Skeletal muscle satellite cell (primary cell): ENCODE data around the gene IKZF2.

Experiments used
- H3K27me3 ChIP-seq: 2 replicates; pipeline ENCODE4 v1.7.0; 2013; ENCODE audit warnings: low read length; ENCODE audit not compliant: control insufficient read depth, insufficient read depth
- H3K36me3 ChIP-seq: 2 replicates; pipeline ENCODE4 v1.7.0; 2013; ENCODE audit warnings: mild to moderate bottlenecking, control low read depth, low read length; ENCODE audit not compliant: insufficient read depth
- H3K4me1 ChIP-seq: 2 replicates; pipeline ENCODE4 v1.7.0; 2013; ENCODE audit warnings: low read length; ENCODE audit not compliant: control insufficient read depth, insufficient read depth
- H3K4me2 ChIP-seq: 2 replicates; pipeline ENCODE4 v1.7.0; 2013; ENCODE audit warnings: mild to moderate bottlenecking, low read length
- H3K4me3 ChIP-seq: 2 replicates; pipeline ENCODE4 v1.7.0; 2013; ENCODE audit warnings: low read length
- H3K9ac ChIP-seq: 2 replicates; pipeline ENCODE4 v1.7.0; 2013; ENCODE audit warnings: mild to moderate bottlenecking, low read depth, low read length, moderate library complexity
- H3K9me3 ChIP-seq: replicated peaks from 2 replicates; pipeline ENCODE4 v1.7.0; 2013; ENCODE audit warnings: mild to moderate bottlenecking, control low read depth, low read length

The IKZF2 gene

DNA sequence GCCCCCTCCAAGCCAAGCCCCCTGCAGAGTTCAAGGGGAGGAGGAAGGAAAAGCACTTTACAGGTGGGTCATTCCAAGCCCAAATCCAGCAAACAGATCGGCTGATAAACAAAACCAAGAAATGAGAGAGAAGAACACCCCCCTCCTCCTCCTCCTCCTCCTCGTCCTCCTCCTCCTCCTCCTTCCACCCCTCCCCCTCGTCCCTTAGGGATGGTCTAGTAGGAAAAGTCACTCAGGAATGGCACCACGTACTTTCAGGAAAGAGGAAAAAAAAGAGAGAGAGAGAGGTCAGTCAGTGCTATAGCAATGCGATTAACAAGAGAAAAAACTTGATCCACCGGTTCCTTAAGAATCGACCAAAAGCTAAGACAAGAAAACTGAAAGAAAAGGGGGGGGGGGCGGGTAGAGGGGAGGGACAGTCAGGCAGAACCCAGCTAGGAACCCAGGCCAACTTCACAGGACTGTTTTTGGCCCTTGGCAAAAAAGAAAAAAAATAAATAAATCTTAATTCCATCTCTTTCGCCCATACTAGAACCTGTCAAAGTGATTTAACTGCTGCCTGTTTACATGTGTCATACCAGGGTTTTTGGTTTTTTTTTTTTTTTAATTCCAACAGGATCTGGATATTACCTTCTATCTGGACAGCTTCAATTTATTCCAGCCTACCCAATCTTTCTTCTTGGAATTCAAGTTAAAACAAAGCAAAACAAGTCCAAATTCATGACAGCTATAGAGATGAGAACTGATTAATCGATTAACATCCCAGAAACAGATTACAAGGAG, 906 bp downstream of the IKZF2 start:
- no peaks in the 10 kb centered on the region for H3K27me3 ChIP-seq
- peak overlapping the region; percentile 92 for H3K4me2 ChIP-seq
- peaks cover 3% of the 10 kb centered on the region for H3K36me3 ChIP-seq
- H3K4me3 ChIP-seq, result peak overlapping the region; percentile 92
- H3K9me3 ChIP-seq, result no peaks in the 10 kb centered on the region
- peak overlapping the region; percentile 88 for H3K9ac ChIP-seq
- peaks cover 13% of the 10 kb centered on the region for H3K4me1 ChIP-seq

DNA sequence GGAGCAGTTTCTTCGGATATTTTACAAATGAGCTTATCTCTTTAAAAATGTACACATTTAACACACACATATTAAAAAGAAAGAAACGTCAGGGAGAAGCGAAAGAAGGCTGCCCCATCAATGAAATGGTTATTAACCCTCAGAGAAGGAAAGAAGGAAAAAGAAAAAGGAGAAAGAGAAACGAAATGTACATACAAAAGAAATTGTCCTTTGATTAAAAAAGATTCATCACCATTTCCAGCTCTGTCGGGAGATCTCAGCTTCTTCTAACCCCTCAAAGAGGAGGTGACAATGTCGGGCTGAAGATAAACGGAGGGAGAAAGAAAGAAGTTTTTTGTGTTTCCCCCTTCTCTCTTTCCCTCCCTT, 1.5 kb downstream of the IKZF2 start:
- Histone ChIP-seq H3K9me3 (no peaks in the 10 kb centered on the region), H3K4me3 (peak overlapping the region; percentile 92), H3K27me3 (no peaks in the 10 kb centered on the region), H3K9ac (peak overlapping the region; percentile 88), H3K4me1 (peaks cover 17% of the 10 kb centered on the region), H3K4me2 (peak overlapping the region; percentile 92), H3K36me3 (peaks cover 4% of the 10 kb centered on the region)

DNA sequence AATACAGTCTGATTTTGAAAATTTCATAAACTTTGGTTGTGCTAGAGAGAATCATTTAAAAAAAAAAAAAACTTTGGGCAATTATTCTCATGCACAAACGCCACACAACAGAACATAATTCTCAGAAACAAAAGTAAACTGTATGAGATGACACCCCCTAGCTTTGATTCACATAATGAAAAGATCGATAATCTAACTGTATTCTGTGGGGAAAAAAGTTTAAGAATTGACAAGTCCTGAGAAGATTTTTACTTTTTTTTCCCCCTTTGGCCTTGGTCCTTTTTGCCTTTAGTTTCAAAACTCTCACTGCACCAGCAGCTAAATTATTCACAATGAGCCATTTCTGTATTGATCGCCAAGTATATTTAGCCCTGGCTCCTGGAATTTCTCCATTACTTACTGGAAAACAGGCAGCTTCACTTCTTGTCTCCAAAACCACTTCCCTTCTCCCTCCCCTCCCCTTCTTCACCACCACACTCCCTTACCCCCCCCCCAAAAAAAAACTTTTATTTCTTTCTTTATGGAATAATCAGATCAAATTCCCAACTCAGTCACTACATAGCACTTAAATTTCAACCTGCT, 2.0 kb downstream of the IKZF2 start:
- peaks cover 17% of the 10 kb centered on the region for H3K4me1 ChIP-seq
- H3K9me3 ChIP-seq, result no peaks in the 10 kb centered on the region
- H3K9ac ChIP-seq, result peak overlapping the region; percentile 88
- peak overlapping the region; percentile 92 for H3K4me2 ChIP-seq
- peak overlapping the region; percentile 92 for H3K4me3 ChIP-seq
- peaks cover 4% of the 10 kb centered on the region for H3K36me3 ChIP-seq
- H3K27me3 ChIP-seq, result no peaks in the 10 kb centered on the region

DNA sequence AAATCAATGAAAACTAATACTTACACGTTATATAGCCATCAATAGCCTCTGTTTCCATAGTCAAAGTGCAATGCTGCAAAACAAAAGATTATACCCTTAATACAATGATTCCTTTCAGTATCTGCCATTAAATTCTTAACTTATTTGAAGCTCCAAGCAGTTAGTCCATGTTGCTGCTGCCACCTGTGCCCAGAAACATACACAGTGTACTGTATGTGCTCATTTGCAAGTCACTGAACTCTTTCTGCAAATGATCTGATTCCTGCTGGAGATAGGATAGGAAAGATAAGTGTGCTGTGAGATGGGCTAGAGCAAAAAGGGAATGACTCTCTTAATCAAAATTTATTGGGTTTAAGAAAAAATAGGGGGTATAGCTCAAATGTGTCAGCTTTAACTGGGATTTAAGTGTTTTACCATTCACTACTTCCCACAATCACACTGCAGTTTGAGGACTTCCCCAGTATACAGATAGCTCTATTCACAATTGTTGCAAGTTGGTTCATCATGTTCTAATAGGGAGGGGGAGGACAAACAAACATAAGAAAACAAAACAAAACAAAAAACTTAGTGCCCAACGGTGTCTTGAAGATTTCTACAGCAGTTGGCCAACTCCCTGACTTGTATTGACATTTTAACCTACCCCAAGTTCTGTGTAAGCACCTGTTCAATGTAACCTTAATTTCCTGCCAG, 2.7 kb downstream of the IKZF2 start:
- Histone ChIP-seq H3K27me3 (no peaks in the 10 kb centered on the region), H3K9me3 (no peaks in the 10 kb centered on the region), H3K4me2 (peak overlapping the region; percentile 92), H3K9ac (peak overlapping the region; percentile 88), H3K4me3 (peak overlapping the region; percentile 92), H3K4me1 (peaks cover 13% of the 10 kb centered on the region), H3K36me3 (peaks cover 7% of the 10 kb centered on the region)

- Histone ChIP-seq H3K27me3 (no peaks in the 10 kb centered on the region), H3K4me1 (peaks cover 8% of the 10 kb centered on the region), H3K4me2 (peak overlapping the region; percentile 92), H3K9ac (peak overlapping the region; percentile 3), H3K9me3 (no peaks in the 10 kb centered on the region), H3K36me3 (peaks cover 15% of the 10 kb centered on the region), H3K4me3 (peak overlapping the region; percentile 92)
Measured at GRCh38 chr2:213147538-213147937, 3.9 kb downstream of the IKZF2 start.

- H3K4me3 ChIP-seq, result peak overlapping the region; percentile 9
- peak overlapping the region; percentile 92 for H3K4me2 ChIP-seq
- peaks cover 15% of the 10 kb centered on the region for H3K36me3 ChIP-seq
- no peaks in the 10 kb centered on the region for H3K27me3 ChIP-seq
- H3K9ac ChIP-seq, result peak overlapping the region; percentile 32
- H3K4me1 ChIP-seq, result peaks cover 8% of the 10 kb centered on the region
- H3K9me3 ChIP-seq, result no peaks in the 10 kb centered on the region
Measured at GRCh38 chr2:213145715-213146242, 5.6 kb downstream of the IKZF2 start.

DNA sequence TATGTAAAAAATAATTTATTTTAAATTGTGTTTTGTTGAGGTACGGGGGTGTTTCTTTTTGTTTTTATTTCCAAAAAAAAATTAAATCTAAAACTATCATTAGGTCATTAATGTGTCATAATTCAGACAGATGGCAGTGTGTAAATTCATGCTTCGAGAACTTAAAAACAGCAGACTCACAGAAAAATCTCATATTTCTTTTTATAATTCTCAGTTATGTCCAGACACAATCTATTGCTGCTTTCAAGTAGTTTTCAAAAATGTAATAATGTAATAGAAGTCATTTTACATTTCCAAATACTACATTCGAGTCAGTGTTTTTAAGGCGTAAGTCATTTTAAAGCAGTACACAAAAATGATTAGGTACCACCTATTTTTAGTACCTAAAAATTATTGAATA, 14.3 kb downstream of the IKZF2 start:
- H3K4me1 ChIP-seq, result no peaks in the 10 kb centered on the region
- H3K4me2 ChIP-seq, result no peak overlapping the region
- H3K36me3 ChIP-seq, result peaks cover 19% of the 10 kb centered on the region
- no peak overlapping the region for H3K4me3 ChIP-seq
- no peaks in the 10 kb centered on the region for H3K9me3 ChIP-seq
- no peaks in the 10 kb centered on the region for H3K27me3 ChIP-seq
- no peak overlapping the region for H3K9ac ChIP-seq

DNA sequence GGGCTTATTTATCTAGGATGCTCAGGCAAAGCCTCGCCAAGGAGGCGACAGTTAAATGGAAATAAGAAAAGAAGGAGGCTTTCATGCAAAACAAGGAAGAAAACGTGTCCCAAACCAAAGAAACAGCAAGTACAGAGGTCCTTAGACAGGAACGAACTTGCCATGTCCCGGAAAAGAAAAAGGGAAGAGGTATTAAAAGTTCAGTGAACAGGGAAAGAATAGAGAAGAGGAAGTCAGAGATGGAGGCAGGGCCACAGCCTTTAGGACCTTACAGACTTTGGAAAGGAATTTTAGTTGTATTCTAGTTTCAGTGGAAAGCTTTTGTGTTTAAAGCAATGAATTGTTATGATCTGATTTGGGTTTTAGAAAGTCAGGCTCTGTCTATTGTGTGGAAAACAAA, 22.1 kb downstream of the IKZF2 start:
- peaks cover 24% of the 10 kb centered on the region for H3K4me1 ChIP-seq
- H3K9ac ChIP-seq, result no peak overlapping the region
- peaks cover 23% of the 10 kb centered on the region for H3K36me3 ChIP-seq
- no peaks in the 10 kb centered on the region for H3K9me3 ChIP-seq
- no peak overlapping the region for H3K4me2 ChIP-seq
- H3K27me3 ChIP-seq, result no peaks in the 10 kb centered on the region
- H3K4me3 ChIP-seq, result no peak overlapping the region

GRCh38 chr2:213125646-213126347, 25.6 kb downstream of the IKZF2 start:
- peak overlapping the region; percentile 5 for H3K4me3 ChIP-seq
- peaks cover 47% of the 10 kb centered on the region for H3K4me1 ChIP-seq
- no peaks in the 10 kb centered on the region for H3K9me3 ChIP-seq
- peaks cover 14% of the 10 kb centered on the region for H3K36me3 ChIP-seq
- H3K4me2 ChIP-seq, result peak overlapping the region; percentile 45
- H3K9ac ChIP-seq, result no peak overlapping the region
- H3K27me3 ChIP-seq, result no peaks in the 10 kb centered on the region

- Histone ChIP-seq H3K9me3 (no peaks in the 10 kb centered on the region), H3K36me3 (no peaks in the 10 kb centered on the region), H3K9ac (no peak overlapping the region), H3K4me1 (peaks cover 74% of the 10 kb centered on the region), H3K4me2 (peak overlapping the region; percentile 7), H3K4me3 (no peak overlapping the region), H3K27me3 (no peaks in the 10 kb centered on the region)
Measured at GRCh38 chr2:213122725-213123124, 28.7 kb downstream of the IKZF2 start.

GRCh38 chr2:213121690-213122089, 29.7 kb downstream of the IKZF2 start:
- Histone ChIP-seq H3K4me3 (no peak overlapping the region), H3K36me3 (no peaks in the 10 kb centered on the region), H3K4me2 (no peak overlapping the region), H3K4me1 (peaks cover 78% of the 10 kb centered on the region), H3K9me3 (no peaks in the 10 kb centered on the region), H3K9ac (no peak overlapping the region), H3K27me3 (no peaks in the 10 kb centered on the region)
